ENCODE measurements around the gene IGLON5. TPM values are rescaled to one million over a fixed set of nuclear protein-coding genes. Genes with fewer than 3 reads are reported as not detected.

The IGLON5 gene
- polyA plus RNA-seq, 1 donor = 3.1 TPM

DNA sequence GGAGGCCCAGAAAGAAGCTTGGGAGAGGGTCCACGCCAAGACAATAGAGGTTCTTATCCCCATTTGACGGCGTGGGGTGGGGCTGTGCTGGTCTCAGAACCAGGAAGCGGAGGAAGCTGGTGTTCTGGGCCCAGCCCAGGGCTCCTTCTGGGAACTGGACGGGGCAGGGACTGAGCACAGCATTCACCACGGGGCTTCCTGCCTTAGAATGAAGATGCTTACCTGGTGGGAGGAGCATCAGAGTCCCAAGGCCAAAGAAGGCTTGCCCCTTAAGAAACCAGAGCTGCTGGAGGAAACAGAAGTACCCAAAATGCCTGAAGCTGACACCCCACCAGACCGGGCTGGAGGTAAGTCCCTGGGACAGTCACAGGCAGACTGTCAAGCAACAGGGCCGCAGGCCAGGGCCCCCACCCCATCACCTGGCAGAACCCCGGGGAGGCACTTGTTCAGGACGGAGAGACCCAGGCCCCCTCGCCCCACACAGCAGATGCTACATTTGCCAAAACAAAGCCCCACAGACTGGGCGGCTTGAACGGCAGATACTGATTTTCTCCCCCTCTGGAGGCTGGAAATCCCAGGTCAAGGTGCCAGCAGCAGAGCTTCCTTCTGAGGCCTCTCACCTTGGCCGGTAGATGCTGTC, 17.8 kb upstream of the IGLON5 start:
- H3K4me1 ChIP-seq (ENCODE audit: control insufficient read depth, insufficient read depth, low read length) = no peaks in the 10 kb centered on the region
- H3K4me3 ChIP-seq (ENCODE audit: low read length) = no peak overlapping the region
- no peaks in the 10 kb centered on the region for H3K36me3 ChIP-seq (ENCODE audit: control insufficient read depth, insufficient read depth, low read length)
- H3K27ac ChIP-seq (ENCODE audit: low read length) = no peak overlapping the region
- no CpG with 5 or more reads among the region's 14 CpGs for WGBS (ENCODE audit: insufficient coverage, low lambda C conversion rate)
- no peak for DNase-seq
- no peaks in the 10 kb centered on the region for H3K9me3 ChIP-seq (ENCODE audit: control insufficient read depth, low read depth, low read length)
- H3K27me3 ChIP-seq (ENCODE audit: control insufficient read depth, insufficient read depth, low read length) = peaks cover 13% of the 10 kb centered on the region

DNA sequence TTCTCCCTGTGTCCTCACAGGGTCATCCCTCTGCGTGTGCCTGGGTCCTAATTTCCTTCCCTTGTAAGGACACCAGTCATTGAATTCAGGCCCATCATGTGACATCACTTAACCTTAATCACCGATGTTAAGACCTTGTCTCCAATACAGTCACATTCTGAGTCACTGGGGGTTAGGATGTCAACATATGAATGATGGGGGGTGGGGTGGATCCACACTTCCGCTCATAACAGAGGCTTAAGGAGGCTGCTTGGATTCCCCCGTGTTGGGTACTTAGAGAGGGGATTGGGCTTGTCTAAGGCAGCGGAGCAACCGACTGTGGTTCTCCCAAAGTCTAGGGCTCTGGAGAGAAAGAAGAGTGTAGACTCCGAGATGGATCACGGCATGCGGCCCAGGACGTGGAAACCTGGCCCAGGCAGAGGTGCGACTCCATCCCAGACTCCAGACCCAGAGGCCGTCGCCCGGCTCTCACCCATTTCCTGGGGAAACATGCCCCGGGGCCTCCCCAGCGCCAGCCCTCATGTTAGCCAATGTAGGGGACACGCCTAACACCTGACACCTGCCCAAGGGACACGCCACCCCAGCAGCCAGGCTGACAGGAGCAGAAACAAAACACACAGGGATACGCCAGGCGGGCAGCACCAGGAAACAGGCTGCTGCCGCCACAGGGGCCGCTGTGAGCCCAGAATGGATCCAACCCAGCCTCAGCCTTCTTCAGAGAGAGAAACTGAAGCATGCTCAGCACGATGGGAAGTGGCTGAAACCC, 17.1 kb upstream of the IGLON5 start:
- Histone ChIP-seq H3K9me3 (ENCODE audit: control insufficient read depth, low read depth, low read length) (no peaks in the 10 kb centered on the region), H3K27ac (ENCODE audit: low read length) (no peak overlapping the region), H3K27me3 (ENCODE audit: control insufficient read depth, insufficient read depth, low read length) (peaks cover 13% of the 10 kb centered on the region), H3K4me3 (ENCODE audit: low read length) (no peak overlapping the region), H3K4me1 (ENCODE audit: control insufficient read depth, insufficient read depth, low read length) (no peaks in the 10 kb centered on the region), H3K36me3 (ENCODE audit: control insufficient read depth, insufficient read depth, low read length) (no peaks in the 10 kb centered on the region)
- 60% methylated on average over 1 of the region's 23 CpGs for WGBS (ENCODE audit: insufficient coverage, low lambda C conversion rate)
- DNase-seq = no peak

DNA sequence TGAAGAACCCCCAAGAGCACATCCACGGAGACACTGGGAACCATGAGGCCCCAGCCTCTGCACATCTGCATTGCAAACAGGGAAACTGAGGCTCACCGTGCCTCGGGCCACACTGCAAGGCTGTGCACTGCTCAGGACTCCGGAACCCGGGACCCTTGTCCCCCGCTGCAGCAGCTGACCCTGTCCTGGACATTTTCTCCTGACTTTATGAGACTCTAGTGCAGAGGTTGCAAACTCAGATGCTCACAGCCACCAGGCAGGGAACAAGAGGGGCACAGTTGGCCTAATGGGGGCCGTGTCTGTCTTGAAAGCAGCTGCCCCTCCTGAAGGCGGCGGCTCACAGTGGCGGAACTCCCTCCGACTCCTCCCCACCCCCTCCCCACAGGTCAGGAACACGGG, 16.5 kb upstream of the IGLON5 start:
- H3K4me3 ChIP-seq (ENCODE audit: low read length) = no peak overlapping the region
- no peaks in the 10 kb centered on the region for H3K9me3 ChIP-seq (ENCODE audit: control insufficient read depth, low read depth, low read length)
- no peak for DNase-seq
- no peaks in the 10 kb centered on the region for H3K4me1 ChIP-seq (ENCODE audit: control insufficient read depth, insufficient read depth, low read length)
- no peak overlapping the region for H3K27ac ChIP-seq (ENCODE audit: low read length)
- WGBS (ENCODE audit: insufficient coverage, low lambda C conversion rate) = 50% methylated on average over 4 of the region's 12 CpGs
- H3K36me3 ChIP-seq (ENCODE audit: control insufficient read depth, insufficient read depth, low read length) = no peaks in the 10 kb centered on the region
- H3K27me3 ChIP-seq (ENCODE audit: control insufficient read depth, insufficient read depth, low read length) = peaks cover 13% of the 10 kb centered on the region

DNA sequence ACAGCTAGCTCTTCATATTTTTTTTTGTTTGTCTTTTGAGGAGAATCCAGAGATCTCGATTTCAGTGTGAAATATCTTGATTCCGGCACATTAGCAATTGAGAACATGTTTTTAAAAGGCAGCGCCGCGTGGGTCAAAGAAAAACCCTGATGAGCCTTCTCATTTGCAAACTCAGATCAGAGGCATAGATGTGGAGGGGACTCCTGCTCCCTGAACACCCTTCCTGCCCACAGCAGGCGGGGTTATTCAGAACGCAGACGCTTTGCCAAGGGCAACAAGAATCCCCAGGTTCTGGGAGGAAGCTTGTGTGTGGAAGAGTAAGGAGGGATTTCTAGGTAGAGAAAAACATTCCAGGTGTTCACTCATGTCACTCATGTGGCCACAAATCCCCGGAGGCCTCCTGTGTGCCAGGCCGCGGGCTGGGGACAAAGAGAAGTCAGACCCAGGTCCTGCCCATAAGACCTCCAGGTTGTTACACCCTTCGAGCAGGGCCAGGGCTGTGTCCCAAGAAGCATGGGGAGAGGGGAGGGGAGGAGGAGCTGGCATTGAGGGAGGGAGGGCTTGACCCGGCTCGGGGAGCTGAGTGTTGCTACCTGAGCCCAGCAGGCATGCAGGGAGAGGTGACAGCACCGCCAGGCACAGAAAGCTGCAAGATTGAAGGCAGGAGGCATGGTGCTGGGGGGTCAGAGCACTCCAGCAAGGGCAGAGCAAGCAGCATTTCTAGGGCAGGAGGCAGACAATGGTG, 15.9 kb upstream of the IGLON5 start:
- WGBS (ENCODE audit: insufficient coverage, low lambda C conversion rate) = no CpG with 5 or more reads among the region's 15 CpGs
- DNase-seq = no peak
- Histone ChIP-seq H3K27me3 (ENCODE audit: control insufficient read depth, insufficient read depth, low read length) (peaks cover 13% of the 10 kb centered on the region), H3K27ac (ENCODE audit: low read length) (no peak overlapping the region), H3K36me3 (ENCODE audit: control insufficient read depth, insufficient read depth, low read length) (no peaks in the 10 kb centered on the region), H3K4me1 (ENCODE audit: control insufficient read depth, insufficient read depth, low read length) (no peaks in the 10 kb centered on the region), H3K9me3 (ENCODE audit: control insufficient read depth, low read depth, low read length) (no peaks in the 10 kb centered on the region), H3K4me3 (ENCODE audit: low read length) (no peak overlapping the region)

DNA sequence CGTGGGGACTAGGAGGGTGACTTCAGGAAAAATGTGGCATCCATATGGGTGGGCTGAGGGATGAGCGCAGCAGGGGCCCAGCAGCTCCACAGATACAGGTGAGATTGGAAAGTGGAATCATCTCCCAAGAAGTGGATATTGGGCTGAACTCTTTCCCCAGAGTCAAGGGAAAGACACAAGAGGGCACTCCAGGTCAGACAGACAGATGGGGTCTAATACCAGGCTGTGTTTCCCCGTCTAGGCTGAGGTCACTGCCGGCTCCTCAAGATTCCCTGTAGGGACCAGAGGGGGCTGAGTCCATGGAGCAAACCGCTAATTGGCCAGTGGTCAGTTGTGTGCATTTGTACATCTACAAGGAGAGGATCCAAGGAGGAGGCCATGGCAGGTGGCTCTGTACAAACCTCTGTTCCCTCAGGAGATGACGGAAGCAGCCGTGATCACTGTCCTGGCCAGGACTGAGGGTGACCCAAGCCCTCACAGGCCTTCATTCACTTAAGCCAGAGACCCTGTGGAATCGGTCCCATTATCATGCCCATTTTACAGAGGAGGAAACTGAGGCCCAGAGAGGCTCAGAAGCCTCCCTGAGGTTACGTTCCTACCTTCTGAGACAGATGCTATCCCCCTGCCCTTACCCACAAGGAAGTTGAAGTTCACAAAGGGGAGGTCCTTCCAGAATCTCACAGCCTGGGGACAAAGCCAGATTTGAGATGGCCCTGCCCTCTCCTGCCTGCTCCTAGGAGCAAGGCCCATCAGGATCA, 14.9 kb upstream of the IGLON5 start:
- H3K36me3 ChIP-seq (ENCODE audit: control insufficient read depth, insufficient read depth, low read length) = no peaks in the 10 kb centered on the region
- H3K27ac ChIP-seq (ENCODE audit: low read length) = no peak overlapping the region
- DNase-seq = no peak
- H3K9me3 ChIP-seq (ENCODE audit: control insufficient read depth, low read depth, low read length) = no peaks in the 10 kb centered on the region
- no peaks in the 10 kb centered on the region for H3K4me1 ChIP-seq (ENCODE audit: control insufficient read depth, insufficient read depth, low read length)
- peaks cover 13% of the 10 kb centered on the region for H3K27me3 ChIP-seq (ENCODE audit: control insufficient read depth, insufficient read depth, low read length)
- no CpG with 5 or more reads among the region's 9 CpGs for WGBS (ENCODE audit: insufficient coverage, low lambda C conversion rate)
- H3K4me3 ChIP-seq (ENCODE audit: low read length) = no peak overlapping the region

DNA sequence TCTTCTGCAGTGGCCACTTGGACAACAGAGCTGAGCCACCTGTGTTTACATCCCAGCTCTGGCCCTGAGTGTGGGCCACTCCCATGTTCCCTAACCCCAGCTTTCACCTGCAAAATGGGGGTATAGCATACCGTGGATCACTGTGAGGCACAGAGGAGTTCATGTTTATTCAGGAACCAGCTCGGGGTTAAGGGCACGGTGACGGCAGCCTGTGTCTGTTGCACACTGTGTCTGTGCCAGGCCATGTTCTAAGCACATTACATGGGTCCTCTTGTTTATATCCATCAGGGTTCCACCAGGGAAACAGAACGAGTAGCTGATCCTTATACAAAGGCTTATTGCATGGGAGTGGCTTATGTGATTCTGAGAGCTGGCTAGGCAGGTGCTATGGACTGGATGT, 14.0 kb upstream of the IGLON5 start:
- Histone ChIP-seq H3K36me3 (ENCODE audit: control insufficient read depth, insufficient read depth, low read length) (no peaks in the 10 kb centered on the region), H3K4me1 (ENCODE audit: control insufficient read depth, insufficient read depth, low read length) (no peaks in the 10 kb centered on the region), H3K27ac (ENCODE audit: low read length) (no peak overlapping the region), H3K4me3 (ENCODE audit: low read length) (no peak overlapping the region), H3K9me3 (ENCODE audit: control insufficient read depth, low read depth, low read length) (no peaks in the 10 kb centered on the region), H3K27me3 (ENCODE audit: control insufficient read depth, insufficient read depth, low read length) (peaks cover 13% of the 10 kb centered on the region)
- no CpG with 5 or more reads among the region's 5 CpGs for WGBS (ENCODE audit: insufficient coverage, low lambda C conversion rate)
- no peak for DNase-seq

DNA sequence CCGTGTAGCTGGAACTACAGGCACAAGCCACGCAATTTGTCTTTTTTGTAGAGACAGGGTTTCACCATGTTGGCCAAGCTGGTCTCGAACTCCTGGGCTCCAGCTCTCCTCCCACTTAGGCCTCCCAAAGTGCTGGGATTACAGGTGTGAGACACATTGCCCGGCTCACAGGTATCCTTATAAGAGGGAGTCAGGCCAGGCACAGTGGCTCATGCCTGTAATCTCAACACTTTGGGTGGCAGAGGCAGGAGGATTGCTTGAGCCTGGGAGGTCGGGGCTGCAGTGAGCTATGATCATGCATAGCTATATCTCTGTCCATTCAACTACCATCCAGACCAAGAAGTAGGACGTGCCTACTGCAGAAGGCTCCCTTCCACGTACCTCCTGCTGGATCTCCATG, 10.2 kb upstream of the IGLON5 start:
- Histone ChIP-seq H3K4me3 (ENCODE audit: low read length) (no peak overlapping the region), H3K36me3 (ENCODE audit: control insufficient read depth, insufficient read depth, low read length) (no peaks in the 10 kb centered on the region), H3K27ac (ENCODE audit: low read length) (no peak overlapping the region), H3K4me1 (ENCODE audit: control insufficient read depth, insufficient read depth, low read length) (no peaks in the 10 kb centered on the region), H3K9me3 (ENCODE audit: control insufficient read depth, low read depth, low read length) (no peaks in the 10 kb centered on the region), H3K27me3 (ENCODE audit: control insufficient read depth, insufficient read depth, low read length) (no peaks in the 10 kb centered on the region)
- WGBS (ENCODE audit: insufficient coverage, low lambda C conversion rate) = no CpG with 5 or more reads among the region's 7 CpGs
- no peak for DNase-seq

DNA sequence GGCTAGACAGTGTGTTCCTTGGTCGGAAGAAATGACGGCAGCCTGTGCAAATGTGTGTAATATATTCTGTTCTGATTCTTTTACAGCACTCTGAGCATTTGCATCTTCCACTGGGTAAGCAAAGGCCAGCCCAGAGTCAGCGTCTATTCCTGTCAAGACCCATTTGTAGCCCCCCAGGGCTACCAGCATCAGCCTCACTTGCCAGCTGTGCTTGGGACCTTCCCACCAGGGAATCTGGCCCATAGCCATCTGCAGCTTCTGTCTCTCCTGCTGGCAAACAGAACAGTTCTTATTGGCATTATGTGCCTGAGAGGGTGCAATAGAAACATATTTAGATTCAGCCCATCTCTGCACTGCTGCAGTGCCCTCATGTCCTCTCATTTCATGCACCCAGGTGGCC, 6.0 kb upstream of the IGLON5 start:
- Histone ChIP-seq H3K27ac (ENCODE audit: low read length) (no peak overlapping the region), H3K36me3 (ENCODE audit: control insufficient read depth, insufficient read depth, low read length) (no peaks in the 10 kb centered on the region), H3K27me3 (ENCODE audit: control insufficient read depth, insufficient read depth, low read length) (peaks cover 4% of the 10 kb centered on the region), H3K4me1 (ENCODE audit: control insufficient read depth, insufficient read depth, low read length) (no peaks in the 10 kb centered on the region), H3K9me3 (ENCODE audit: control insufficient read depth, low read depth, low read length) (no peaks in the 10 kb centered on the region), H3K4me3 (ENCODE audit: low read length) (no peak overlapping the region)
- no CpG with 5 or more reads among the region's 3 CpGs for WGBS (ENCODE audit: insufficient coverage, low lambda C conversion rate)
- DNase-seq = no peak

DNA sequence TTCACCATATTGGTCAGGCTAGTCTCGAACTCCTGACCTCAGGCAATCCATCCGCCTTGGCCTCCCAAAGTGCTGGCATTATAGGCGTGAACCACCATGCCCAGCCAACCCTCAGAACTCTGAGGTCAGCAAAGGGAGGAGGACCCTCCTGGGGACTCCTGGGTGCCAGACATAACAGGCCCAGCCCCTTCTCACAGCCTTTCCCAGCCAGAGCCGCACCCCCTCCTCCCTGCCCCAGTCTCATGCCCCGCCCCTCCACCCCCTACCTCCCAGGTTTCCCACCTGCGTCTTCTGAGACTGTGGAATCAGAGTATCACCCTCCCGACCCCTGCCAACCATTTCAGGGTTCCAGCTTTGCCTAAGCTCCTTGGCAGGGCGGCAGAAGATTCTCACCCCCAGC, 5.2 kb downstream of the IGLON5 start:
- WGBS (ENCODE audit: insufficient coverage, low lambda C conversion rate) = no CpG with 5 or more reads among the region's 8 CpGs
- no peak for DNase-seq
- Histone ChIP-seq H3K4me3 (ENCODE audit: low read length) (no peak overlapping the region), H3K27ac (ENCODE audit: low read length) (no peak overlapping the region), H3K36me3 (ENCODE audit: control insufficient read depth, insufficient read depth, low read length) (no peaks in the 10 kb centered on the region), H3K27me3 (ENCODE audit: control insufficient read depth, insufficient read depth, low read length) (peaks cover 12% of the 10 kb centered on the region), H3K4me1 (ENCODE audit: control insufficient read depth, insufficient read depth, low read length) (no peaks in the 10 kb centered on the region), H3K9me3 (ENCODE audit: control insufficient read depth, low read depth, low read length) (no peaks in the 10 kb centered on the region)

DNA sequence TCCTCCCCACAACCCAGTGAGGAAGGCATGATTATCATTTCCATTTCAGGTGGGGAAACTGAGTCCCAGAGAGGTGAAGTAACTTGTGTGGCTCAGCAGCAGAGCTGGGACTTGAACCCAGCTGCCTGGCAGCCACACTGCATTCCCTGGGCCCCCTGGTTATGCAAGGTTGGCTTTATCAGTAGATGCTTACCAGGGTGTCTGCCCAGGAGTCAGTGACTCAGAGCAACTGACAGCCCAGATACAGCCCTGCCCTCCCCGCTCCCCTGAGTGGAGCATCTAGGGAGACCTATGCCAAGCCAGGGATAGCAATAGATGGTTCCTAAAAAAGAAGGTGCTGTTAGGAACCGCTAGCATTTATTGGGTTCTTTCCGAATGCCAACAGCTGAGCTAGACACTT, 5.9 kb downstream of the IGLON5 start:
- H3K27ac ChIP-seq (ENCODE audit: low read length) = no peak overlapping the region
- peaks cover 7% of the 10 kb centered on the region for H3K27me3 ChIP-seq (ENCODE audit: control insufficient read depth, insufficient read depth, low read length)
- DNase-seq = no peak
- H3K4me3 ChIP-seq (ENCODE audit: low read length) = no peak overlapping the region
- no peaks in the 10 kb centered on the region for H3K36me3 ChIP-seq (ENCODE audit: control insufficient read depth, insufficient read depth, low read length)
- no peaks in the 10 kb centered on the region for H3K9me3 ChIP-seq (ENCODE audit: control insufficient read depth, low read depth, low read length)
- no peaks in the 10 kb centered on the region for H3K4me1 ChIP-seq (ENCODE audit: control insufficient read depth, insufficient read depth, low read length)
- WGBS (ENCODE audit: insufficient coverage, low lambda C conversion rate) = no CpG with 5 or more reads among the region's 3 CpGs
